CD4-positive, alpha-beta T cell (primary cell): ENCODE data around the gene STIMATE. TPM values are rescaled to one million over a fixed set of nuclear protein-coding genes. Genes with fewer than 3 reads are reported as not detected.

Source experiments
- ATAC-seq: fragments of 200-7000 bp; cut with Tn5 transposase; one replicate; pipeline ENCODE4 v1.10.0; 2022; ENCODE audit warnings: mild to moderate bottlenecking; ENCODE audit not compliant: poor library complexity
- CTCF ChIA-PET: fragments of 350-600 bp; sonication (Branson Sonifier 250); formaldehyde crosslinking; loops from one replicate; lab custom pipeline; 2021; ENCODE audit warnings: antibody characterized with exemption, inconsistent platforms; lab: Charles Lee
- POLR2A ChIA-PET: fragments of 350-600 bp; sonication (Branson Sonifier 250); formaldehyde crosslinking; loops from one replicate; lab custom pipeline; 2021; ENCODE audit warnings: antibody characterized with exemption, inconsistent platforms; lab: Charles Lee
- DNase-seq, 14 experiments: peaks; one replicate each; pipeline ENCODE4 v3.0.0-alpha.2; 2013 to 2020; ENCODE audit warnings: mixed read lengths in 2 of 14
- H3K27ac ChIP-seq, 2 donors: one replicate each; pipeline versions ENCODE4 v1.5.1 to v1.7.0; 2013; ENCODE audit warnings: low read length in 2 of 2, low read depth in 1 of 2, mild to moderate bottlenecking in 1 of 2
- H3K27me3 ChIP-seq, 2 experiments: 1 replicate in 1 of 2; 2 replicates in 1 of 2; pipeline versions ENCODE4 v1.6.1 to v1.7.0; 2013; ENCODE audit warnings: low read length in 2 of 2, control low read depth in 1 of 2, mild to moderate bottlenecking in 1 of 2, moderate library complexity in 1 of 2; ENCODE audit not compliant: insufficient read depth in 2 of 2, control insufficient read depth in 1 of 2
- H3K36me3 ChIP-seq: one replicate; pipeline ENCODE4 v1.6.1; 2013; ENCODE audit warnings: low read length, control low read depth; ENCODE audit not compliant: insufficient read depth
- H3K4me1 ChIP-seq: one replicate; pipeline ENCODE4 v1.6.1; 2013; ENCODE audit warnings: low read length, control low read depth; ENCODE audit not compliant: insufficient read depth
- H3K4me3 ChIP-seq: one replicate; pipeline ENCODE4 v1.5.1; 2013; ENCODE audit warnings: mild to moderate bottlenecking, low read length, moderate library complexity
- H3K9me3 ChIP-seq, 2 experiments: 1 replicate in 1 of 2; 2 replicates in 1 of 2; pipeline versions ENCODE4 v1.6.1 to v1.7.0; 2013; ENCODE audit warnings: low read length in 2 of 2, mild to moderate bottlenecking in 2 of 2, control low read depth in 1 of 2, moderate library complexity in 1 of 2; ENCODE audit not compliant: control insufficient read depth in 1 of 2, insufficient read depth in 1 of 2
- H3K27ac Mint-ChIP-seq: one replicate; pipeline ENCODE4 v1.8.0; 2020; ENCODE audit warnings: mixed read lengths
- H3K27me3 Mint-ChIP-seq: one replicate; pipeline ENCODE4 v1.8.0; 2021; ENCODE audit warnings: mixed read lengths
- H3K36me3 Mint-ChIP-seq: one replicate; pipeline ENCODE4 v1.8.0; 2021; ENCODE audit warnings: low read depth, mixed read lengths
- H3K4me1 Mint-ChIP-seq: one replicate; pipeline ENCODE4 v1.8.0; 2021; ENCODE audit warnings: low read depth, mixed read lengths
- H3K4me3 Mint-ChIP-seq: one replicate; pipeline ENCODE4 v1.8.0; 2020; ENCODE audit warnings: mild to moderate bottlenecking, mixed read lengths
- H3K9me3 Mint-ChIP-seq: one replicate; pipeline ENCODE4 v1.8.0; 2020; ENCODE audit warnings: mixed read lengths
- CTCF ChIP-seq: fragments of 200-600 bp; IDR thresholded peaks from one replicate; pipeline ENCODE4 v1.8.0; 2022; ENCODE audit warnings: antibody characterized with exemption, mild to moderate bottlenecking
- intact Hi-C, 2 experiments: fragments of 100-400 bp; cut with DNase I in 1 of 2; cut with micrococcal nuclease in 1 of 2; formaldehyde crosslinking; loops; one replicate each; pipeline versions ENCODE4 v1.15.1 to v1.9.0; 2023 to 2025; cut with DNase I, micrococcal nuclease
- total RNA-seq, 174 experiments: library from RNA in 2 of 174; stranded (reverse) in 2 of 174; gene quantifications; one replicate each; pipeline ENCODE4 v1.2.3 and lab custom pipeline; 2021 to 2026

The STIMATE gene
- total RNA-seq, 2 experiments from 2014 or later: 39.8 to 42.6 TPM

GRCh38 chr3:52892290-52892624 lies 5.1 kb downstream of the STIMATE start:
- H3K9me3 ChIP-seq: no peaks in the 10 kb centered on the region
- peaks cover 17% of the 10 kb centered on the region for H3K36me3 Mint-ChIP-seq
- no peaks in the 10 kb centered on the region for H3K27me3 Mint-ChIP-seq
- no peak for DNase-seq
- peaks cover 74% of the 10 kb centered on the region for H3K4me1 Mint-ChIP-seq
- ATAC-seq: peak; percentile 4
- peak overlapping the region in 1 of 2 donors; percentile 18 for H3K27ac ChIP-seq
- intact Hi-C loops: loop anchor here in 1 of 2 experiments (10.0 kb wide), 2 partner anchors 357 to 363 kb away; partner anchors contain the start of genes NT5DC2, TKT and UQCC5
- POLR2A ChIA-PET: interaction anchor here (1.2 to 1.7 kb wide), 4 partner anchors 11 to 154 kb away, joined by 3 to 5 read pairs (median 4); partner anchors contain the start of gene SFMBT1
- no peaks in the 10 kb centered on the region for H3K9me3 Mint-ChIP-seq
- no peaks in the 10 kb centered on the region for H3K27me3 ChIP-seq
- H3K27ac Mint-ChIP-seq: peak overlapping the region; percentile 87
- H3K36me3 ChIP-seq: peaks cover 5% of the 10 kb centered on the region
- TF ChIP-seq CTCF: no peak
- peaks cover 67% of the 10 kb centered on the region for H3K4me1 ChIP-seq
- H3K4me3 Mint-ChIP-seq: peak overlapping the region; percentile 88
- CTCF ChIA-PET: interaction anchor here (1.0 to 1.5 kb wide), 2 partner anchors 44 to 153 kb away, joined by 3 to 4 read pairs; partner anchors contain the start of gene SFMBT1
- H3K4me3 ChIP-seq: peak overlapping the region; percentile 45

- Mint-ChIP-seq H3K27me3 (no peaks in the 10 kb centered on the region), H3K27ac (peak overlapping the region; percentile 87), H3K9me3 (no peaks in the 10 kb centered on the region), H3K36me3 (peaks cover 17% of the 10 kb centered on the region), H3K4me3 (peak overlapping the region; percentile 8), H3K4me1 (peaks cover 71% of the 10 kb centered on the region)
- Histone ChIP-seq H3K4me1 (peaks cover 64% of the 10 kb centered on the region), H3K4me3 (no peak overlapping the region), H3K9me3 (no peaks in the 10 kb centered on the region), H3K27ac (peak overlapping the region in 1 of 2 donors; percentile 35), H3K27me3 (no peaks in the 10 kb centered on the region), H3K36me3 (peaks cover 5% of the 10 kb centered on the region)
- intact Hi-C loops: loop anchor here in 1 of 2 experiments (10.0 kb wide), 2 partner anchors 357 to 363 kb away; partner anchors contain the start of genes NT5DC2, TKT and UQCC5
- TF ChIP-seq CTCF: no peak
- ChIA-PET POLR2A (interaction anchor here (1.2 kb wide), 2 partner anchors 12 to 154 kb away, joined by 3 to 5 read pairs; partner anchors contain the start of gene SFMBT1), CTCF (interaction anchor here (1.0 kb wide), 1 partner anchor 154 kb away, joined by 3 read pairs; the partner anchor contains the start of gene SFMBT1)
- DNase-seq: peak in 3 of 14 experiments; percentile 32 to 64 (median 48)
- ATAC-seq: no peak
Measured at GRCh38 chr3:52891615-52892081, 5.7 kb downstream of the STIMATE start.

GRCh38 chr3:52891164-52891563 lies 6.2 kb downstream of the STIMATE start:
- no peak for TF ChIP-seq CTCF

More at GRCh38 chr3:52891164-52891563, 6.2 kb downstream of the STIMATE start:
- POLR2A ChIA-PET: interaction anchor here (1.2 kb wide), 1 partner anchor 12 kb away, joined by 3 read pairs; no protein-coding TSS in a partner anchor
- Histone ChIP-seq H3K27me3 (no peaks in the 10 kb centered on the region), H3K9me3 (no peaks in the 10 kb centered on the region), H3K36me3 (peaks cover 8% of the 10 kb centered on the region), H3K4me3 (no peak overlapping the region), H3K27ac (peak overlapping the region in 1 of 2 donors; percentile 35), H3K4me1 (peaks cover 59% of the 10 kb centered on the region)
- peak in 3 of 14 experiments; percentile 5 to 19 (median 16) for DNase-seq
- CTCF ChIA-PET: interaction anchor here (1.0 kb wide), 1 partner anchor 155 kb away, joined by 3 read pairs; the partner anchor contains the start of gene SFMBT1
- ATAC-seq: no peak
- Mint-ChIP-seq H3K4me1 (peaks cover 66% of the 10 kb centered on the region), H3K36me3 (peaks cover 16% of the 10 kb centered on the region), H3K4me3 (no peak overlapping the region), H3K27ac (peak overlapping the region; percentile 87), H3K9me3 (no peaks in the 10 kb centered on the region), H3K27me3 (no peaks in the 10 kb centered on the region)
- intact Hi-C loops: loop anchor here in 1 of 2 experiments (10.0 kb wide), 2 partner anchors 356 to 364 kb away; partner anchors contain the start of genes NT5DC2, TKT and UQCC5
